WTC11 (cell line): ENCODE results near the gene SQOR. TPM values are rescaled to one million over a fixed set of nuclear protein-coding genes. Genes with fewer than 3 reads are reported as not detected.

Source experiments
- ATAC-seq: fragments of 200-7000 bp; cut with Tn5 transposase; 2 replicates; pipeline ENCODE4 v1.10.0; 2021; ENCODE audit warnings: mild to moderate bottlenecking, moderate library complexity
- CTCF ChIA-PET: fragments of 300-600 bp; sonication (Branson Sonifier 250); formaldehyde crosslinking; loops from one replicate; lab custom pipeline; 2021; ENCODE audit warnings: antibody characterized with exemption; lab: Charles Lee
- POLR2A ChIA-PET: fragments of 350-600 bp; sonication (Branson Sonifier 250); formaldehyde crosslinking; loops from one replicate; lab custom pipeline; 2021; ENCODE audit warnings: antibody characterized with exemption; lab: Charles Lee
- DNase-seq: peaks from one replicate; pipeline ENCODE4 v3.0.0; 2021; ENCODE audit warnings: low spot score
- H3K27ac Mint-ChIP-seq: 2 replicates; pipeline ENCODE4 v1.8.0; 2021; ENCODE audit warnings: mixed read lengths
- H3K27me3 Mint-ChIP-seq: 2 replicates; pipeline ENCODE4 v1.8.0; 2021; ENCODE audit warnings: low read depth, mild to moderate bottlenecking, moderate library complexity, mixed read lengths
- H3K36me3 Mint-ChIP-seq: 2 replicates; pipeline ENCODE4 v1.8.0; 2021; ENCODE audit warnings: mixed read lengths
- H3K4me1 Mint-ChIP-seq: 2 replicates; pipeline ENCODE4 v1.8.0; 2022; ENCODE audit warnings: mixed read lengths
- H3K4me3 Mint-ChIP-seq: 2 replicates; pipeline ENCODE4 v1.8.0; 2021; ENCODE audit warnings: mild to moderate bottlenecking, moderate library complexity, mixed read lengths
- H3K9me3 Mint-ChIP-seq: 2 replicates; pipeline ENCODE4 v1.8.0; 2021; ENCODE audit warnings: mixed read lengths
- ATF1 ChIP-seq: sonication (generic); formaldehyde crosslinking; IDR thresholded peaks from 2 replicates; pipeline ENCODE4 v1.8.1; 2023; ENCODE audit warnings: mild to moderate bottlenecking, moderate library complexity, missing genetic modification reagents
- CREM ChIP-seq: sonication (generic); formaldehyde crosslinking; IDR thresholded peaks from 2 replicates; pipeline ENCODE4 v1.8.1; 2022; ENCODE audit warnings: mild to moderate bottlenecking, missing genetic modification reagents, moderate library complexity
- ELF4 ChIP-seq: sonication (generic); formaldehyde crosslinking; IDR thresholded peaks from 2 replicates; pipeline ENCODE4 v1.8.1; 2022; ENCODE audit warnings: low read depth, mild to moderate bottlenecking, moderate library complexity, missing genetic modification reagents
- EMX1 ChIP-seq: fragments of 250-450 bp; sonication (Bioruptor Pico); IDR thresholded peaks from 2 replicates; pipeline ENCODE4 v1.8.0; 2021; ENCODE audit warnings: mild to moderate bottlenecking
- ESRRA ChIP-seq: sonication (generic); formaldehyde crosslinking; IDR thresholded peaks from 2 replicates; pipeline ENCODE4 v1.8.1; 2022; ENCODE audit warnings: mild to moderate bottlenecking, missing genetic modification reagents, borderline replicate concordance
- FOXK1 ChIP-seq: sonication (generic); formaldehyde crosslinking; IDR thresholded peaks from 2 replicates; pipeline ENCODE4 v1.8.0; 2022; ENCODE audit warnings: mild to moderate bottlenecking, moderate library complexity, missing genetic modification reagents
- GTF2I ChIP-seq: fragments of 250-450 bp; sonication (Bioruptor Pico); conservative IDR thresholded peaks from 2 replicates; pipeline ENCODE4 v1.4.0; 2021; ENCODE audit warnings: mild to moderate bottlenecking
- KAT7 ChIP-seq: sonication (generic); formaldehyde crosslinking; IDR thresholded peaks from 2 replicates; pipeline ENCODE4 v1.8.1; 2023; ENCODE audit warnings: missing genetic modification reagents, mild to moderate bottlenecking, borderline replicate concordance
- MYBL2 ChIP-seq: sonication (generic); formaldehyde crosslinking; IDR thresholded peaks from 2 replicates; pipeline ENCODE4 v1.8.1; 2023; ENCODE audit warnings: mild to moderate bottlenecking, moderate library complexity, missing genetic modification reagents
- NFE2L1 ChIP-seq: sonication (generic); formaldehyde crosslinking; IDR thresholded peaks from 2 replicates; pipeline ENCODE4 v1.8.1; 2023; ENCODE audit warnings: missing genetic modification reagents
- NFYB ChIP-seq: sonication (generic); formaldehyde crosslinking; conservative IDR thresholded peaks from 2 replicates; pipeline ENCODE4 v1.8.0; 2022; ENCODE audit warnings: low read depth, missing genetic modification reagents
- SP1 ChIP-seq: sonication (generic); formaldehyde crosslinking; conservative IDR thresholded peaks from 2 replicates; pipeline ENCODE4 v1.8.1; 2022; ENCODE audit warnings: missing genetic modification reagents
- TEAD4 ChIP-seq: sonication (generic); formaldehyde crosslinking; IDR thresholded peaks from 2 replicates; pipeline ENCODE4 v1.8.0; 2022; ENCODE audit warnings: mild to moderate bottlenecking, missing genetic modification reagents
- ZNF219 ChIP-seq: sonication (generic); formaldehyde crosslinking; IDR thresholded peaks from 2 replicates; pipeline ENCODE4 v1.8.0; 2023; ENCODE audit warnings: missing genetic modification reagents, mild to moderate bottlenecking, borderline replicate concordance
- ZNF416 ChIP-seq: fragments of 250-450 bp; sonication (Bioruptor Pico); IDR thresholded peaks from 2 replicates; pipeline ENCODE4 v1.9.0; 2021; ENCODE audit warnings: mild to moderate bottlenecking, inconsistent platforms
- total RNA-seq: library from RNA; stranded (reverse); gene quantifications from 3 replicates; pipeline ENCODE4 v1.2.3, GENCODE V29; 2021
- TF ChIP-seq, protein P1 (sequence below): sonication (generic); formaldehyde crosslinking; IDR thresholded peaks from 2 replicates; pipeline ENCODE4 v1.8.1; 2022; ENCODE audit warnings: low read depth, mild to moderate bottlenecking, moderate library complexity, missing genetic modification reagents, borderline replicate concordance
- TF ChIP-seq, protein P2 (sequence below): sonication (generic); formaldehyde crosslinking; IDR thresholded peaks from 2 replicates; pipeline ENCODE4 v1.8.0; 2022; ENCODE audit warnings: missing genetic modification reagents
- TF ChIP-seq, protein P3 (sequence below): fragments of 250-450 bp; sonication (Bioruptor Pico); IDR thresholded peaks from 2 replicates; pipeline ENCODE4 v1.9.0; 2021; ENCODE audit warnings: mild to moderate bottlenecking
- TF ChIP-seq, protein P4 (sequence below): fragments of 200-600 bp; IDR thresholded peaks from 2 replicates; pipeline ENCODE4 v1.8.0; 2022; ENCODE audit warnings: antibody characterized with exemption
- TF ChIP-seq, protein P5 (sequence below): sonication (generic); formaldehyde crosslinking; conservative IDR thresholded peaks from 2 replicates; pipeline ENCODE4 v1.8.1; 2022; ENCODE audit warnings: mild to moderate bottlenecking, missing genetic modification reagents
- TF ChIP-seq, protein P6 (sequence below): sonication (generic); formaldehyde crosslinking; IDR thresholded peaks from 2 replicates; pipeline ENCODE4 v1.8.1; 2023; ENCODE audit warnings: mild to moderate bottlenecking, missing genetic modification reagents, borderline replicate concordance

SQOR gene
- total RNA-seq, 1 experiment from 2014 or later, result 0.72 TPM

DNA sequence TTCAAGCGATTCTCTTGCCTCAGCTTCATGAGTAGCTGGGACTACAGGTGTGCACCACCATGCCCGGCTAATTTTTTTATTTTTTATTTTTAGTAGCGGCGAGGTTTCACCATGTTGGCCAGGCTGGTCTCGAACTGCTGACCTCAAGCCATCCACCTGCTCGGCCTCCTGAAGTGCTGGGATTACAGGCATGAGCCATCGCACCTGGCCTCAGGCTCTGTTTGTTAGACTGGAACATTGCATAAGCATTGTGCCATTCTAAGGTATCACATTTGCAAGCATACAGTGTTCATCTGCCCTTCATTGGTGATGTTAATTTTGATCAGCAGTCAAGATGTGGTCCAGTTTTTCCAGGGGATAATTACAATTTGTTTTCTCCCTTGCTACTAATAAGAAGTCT lies 43.0 kb downstream of the SQOR start:
- H3K4me1 Mint-ChIP-seq, result no peaks in the 10 kb centered on the region

DNA sequence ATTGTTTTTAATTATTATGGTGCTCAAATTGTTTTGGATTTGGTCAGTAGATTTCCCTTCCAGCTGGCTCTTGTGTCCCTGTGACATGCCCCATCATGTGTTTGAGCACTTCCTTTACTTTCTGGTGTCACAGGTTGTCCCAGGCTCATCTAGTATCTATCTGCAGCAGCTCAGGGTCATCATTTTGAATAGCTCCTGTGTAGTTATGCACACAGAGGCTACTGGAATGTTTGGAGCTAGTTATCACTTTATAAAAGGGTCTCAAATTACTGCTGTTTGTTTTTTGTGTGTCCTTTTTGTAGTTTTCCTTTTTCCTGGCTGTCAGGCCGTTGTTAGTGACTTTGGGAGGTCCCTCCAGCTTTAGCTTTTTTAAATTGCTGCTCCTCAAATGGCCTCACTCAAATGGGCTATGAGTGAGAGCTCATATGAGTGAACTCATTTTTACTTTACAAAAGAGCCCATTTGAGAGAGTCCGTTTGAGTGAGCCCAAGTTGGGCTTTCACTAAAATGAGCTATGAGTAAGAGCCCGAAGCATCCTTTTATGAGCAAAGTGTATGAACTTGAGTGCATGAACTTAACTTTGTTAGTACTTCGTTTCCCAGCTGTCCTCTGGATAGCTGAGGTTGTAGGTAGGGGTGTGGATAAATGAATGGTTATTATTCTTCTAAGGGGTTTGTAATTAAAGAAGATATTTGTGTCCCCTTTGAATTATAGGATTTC lies 43.8 kb downstream of the SQOR start:
- Mint-ChIP-seq H3K27me3 (peaks cover 3% of the 10 kb centered on the region; the same call in 1 of the 2 replicates), H3K4me1 (no peaks in the 10 kb centered on the region), H3K9me3 (no peaks in the 10 kb centered on the region), H3K27ac (no peak overlapping the region), H3K36me3 (no peaks in the 10 kb centered on the region), H3K4me3 (no peak overlapping the region)
- ChIA-PET POLR2A (no interaction called here), CTCF (interaction anchor here (0.9 to 1.3 kb wide), 5 partner anchors 16 to 111 kb away, joined by 3 to 6 read pairs (median 3); no protein-coding TSS in a partner anchor)
- ATAC-seq, result no peak
- DNase-seq, result no peak
- no peak for TF ChIP-seq ESRRA (CRISPR knock-in tag)
- TF ChIP-seq NFYB (CRISPR knock-in tag), result no peak
- TF ChIP-seq MYBL2, result no peak
- no peak for TF ChIP-seq FOXK1
- TF ChIP-seq, protein P1, sequence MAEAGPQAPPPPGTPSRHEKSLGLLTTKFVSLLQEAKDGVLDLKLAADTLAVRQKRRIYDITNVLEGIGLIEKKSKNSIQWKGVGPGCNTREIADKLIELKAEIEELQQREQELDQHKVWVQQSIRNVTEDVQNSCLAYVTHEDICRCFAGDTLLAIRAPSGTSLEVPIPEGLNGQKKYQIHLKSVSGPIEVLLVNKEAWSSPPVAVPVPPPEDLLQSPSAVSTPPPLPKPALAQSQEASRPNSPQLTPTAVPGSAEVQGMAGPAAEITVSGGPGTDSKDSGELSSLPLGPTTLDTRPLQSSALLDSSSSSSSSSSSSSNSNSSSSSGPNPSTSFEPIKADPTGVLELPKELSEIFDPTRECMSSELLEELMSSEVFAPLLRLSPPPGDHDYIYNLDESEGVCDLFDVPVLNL (CRISPR knock-in tag), result no peak
- no peak for TF ChIP-seq KAT7
- no peak for TF ChIP-seq ZNF416
- TF ChIP-seq, protein P2, sequence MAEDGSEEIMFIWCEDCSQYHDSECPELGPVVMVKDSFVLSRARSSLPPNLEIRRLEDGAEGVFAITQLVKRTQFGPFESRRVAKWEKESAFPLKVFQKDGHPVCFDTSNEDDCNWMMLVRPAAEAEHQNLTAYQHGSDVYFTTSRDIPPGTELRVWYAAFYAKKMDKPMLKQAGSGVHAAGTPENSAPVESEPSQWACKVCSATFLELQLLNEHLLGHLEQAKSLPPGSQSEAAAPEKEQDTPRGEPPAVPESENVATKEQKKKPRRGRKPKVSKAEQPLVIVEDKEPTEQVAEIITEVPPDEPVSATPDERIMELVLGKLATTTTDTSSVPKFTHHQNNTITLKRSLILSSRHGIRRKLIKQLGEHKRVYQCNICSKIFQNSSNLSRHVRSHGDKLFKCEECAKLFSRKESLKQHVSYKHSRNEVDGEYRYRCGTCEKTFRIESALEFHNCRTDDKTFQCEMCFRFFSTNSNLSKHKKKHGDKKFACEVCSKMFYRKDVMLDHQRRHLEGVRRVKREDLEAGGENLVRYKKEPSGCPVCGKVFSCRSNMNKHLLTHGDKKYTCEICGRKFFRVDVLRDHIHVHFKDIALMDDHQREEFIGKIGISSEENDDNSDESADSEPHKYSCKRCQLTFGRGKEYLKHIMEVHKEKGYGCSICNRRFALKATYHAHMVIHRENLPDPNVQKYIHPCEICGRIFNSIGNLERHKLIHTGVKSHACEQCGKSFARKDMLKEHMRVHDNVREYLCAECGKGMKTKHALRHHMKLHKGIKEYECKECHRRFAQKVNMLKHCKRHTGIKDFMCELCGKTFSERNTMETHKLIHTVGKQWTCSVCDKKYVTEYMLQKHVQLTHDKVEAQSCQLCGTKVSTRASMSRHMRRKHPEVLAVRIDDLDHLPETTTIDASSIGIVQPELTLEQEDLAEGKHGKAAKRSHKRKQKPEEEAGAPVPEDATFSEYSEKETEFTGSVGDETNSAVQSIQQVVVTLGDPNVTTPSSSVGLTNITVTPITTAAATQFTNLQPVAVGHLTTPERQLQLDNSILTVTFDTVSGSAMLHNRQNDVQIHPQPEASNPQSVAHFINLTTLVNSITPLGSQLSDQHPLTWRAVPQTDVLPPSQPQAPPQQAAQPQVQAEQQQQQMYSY, result no peak
- no peak for TF ChIP-seq TEAD4 (CRISPR knock-in tag)
- TF ChIP-seq, protein P3, sequence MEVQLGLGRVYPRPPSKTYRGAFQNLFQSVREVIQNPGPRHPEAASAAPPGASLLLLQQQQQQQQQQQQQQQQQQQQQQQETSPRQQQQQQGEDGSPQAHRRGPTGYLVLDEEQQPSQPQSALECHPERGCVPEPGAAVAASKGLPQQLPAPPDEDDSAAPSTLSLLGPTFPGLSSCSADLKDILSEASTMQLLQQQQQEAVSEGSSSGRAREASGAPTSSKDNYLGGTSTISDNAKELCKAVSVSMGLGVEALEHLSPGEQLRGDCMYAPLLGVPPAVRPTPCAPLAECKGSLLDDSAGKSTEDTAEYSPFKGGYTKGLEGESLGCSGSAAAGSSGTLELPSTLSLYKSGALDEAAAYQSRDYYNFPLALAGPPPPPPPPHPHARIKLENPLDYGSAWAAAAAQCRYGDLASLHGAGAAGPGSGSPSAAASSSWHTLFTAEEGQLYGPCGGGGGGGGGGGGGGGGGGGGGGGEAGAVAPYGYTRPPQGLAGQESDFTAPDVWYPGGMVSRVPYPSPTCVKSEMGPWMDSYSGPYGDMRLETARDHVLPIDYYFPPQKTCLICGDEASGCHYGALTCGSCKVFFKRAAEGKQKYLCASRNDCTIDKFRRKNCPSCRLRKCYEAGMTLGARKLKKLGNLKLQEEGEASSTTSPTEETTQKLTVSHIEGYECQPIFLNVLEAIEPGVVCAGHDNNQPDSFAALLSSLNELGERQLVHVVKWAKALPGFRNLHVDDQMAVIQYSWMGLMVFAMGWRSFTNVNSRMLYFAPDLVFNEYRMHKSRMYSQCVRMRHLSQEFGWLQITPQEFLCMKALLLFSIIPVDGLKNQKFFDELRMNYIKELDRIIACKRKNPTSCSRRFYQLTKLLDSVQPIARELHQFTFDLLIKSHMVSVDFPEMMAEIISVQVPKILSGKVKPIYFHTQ, result no peak
- TF ChIP-seq NFE2L1 (CRISPR knock-in tag), result no peak
- TF ChIP-seq CREM, result no peak

More for the DNA sequence above, 43.0 kb downstream of the SQOR start:
- TF ChIP-seq ATF1 (CRISPR knock-in tag) (no peak), ELF4 (CRISPR knock-in tag) (no peak), ZNF219 (CRISPR knock-in tag) (no peak), SP1 (CRISPR knock-in tag) (no peak), EMX1 (no peak), GTF2I (CRISPR knock-in tag) (no peak)
- TF ChIP-seq, protein P4, sequence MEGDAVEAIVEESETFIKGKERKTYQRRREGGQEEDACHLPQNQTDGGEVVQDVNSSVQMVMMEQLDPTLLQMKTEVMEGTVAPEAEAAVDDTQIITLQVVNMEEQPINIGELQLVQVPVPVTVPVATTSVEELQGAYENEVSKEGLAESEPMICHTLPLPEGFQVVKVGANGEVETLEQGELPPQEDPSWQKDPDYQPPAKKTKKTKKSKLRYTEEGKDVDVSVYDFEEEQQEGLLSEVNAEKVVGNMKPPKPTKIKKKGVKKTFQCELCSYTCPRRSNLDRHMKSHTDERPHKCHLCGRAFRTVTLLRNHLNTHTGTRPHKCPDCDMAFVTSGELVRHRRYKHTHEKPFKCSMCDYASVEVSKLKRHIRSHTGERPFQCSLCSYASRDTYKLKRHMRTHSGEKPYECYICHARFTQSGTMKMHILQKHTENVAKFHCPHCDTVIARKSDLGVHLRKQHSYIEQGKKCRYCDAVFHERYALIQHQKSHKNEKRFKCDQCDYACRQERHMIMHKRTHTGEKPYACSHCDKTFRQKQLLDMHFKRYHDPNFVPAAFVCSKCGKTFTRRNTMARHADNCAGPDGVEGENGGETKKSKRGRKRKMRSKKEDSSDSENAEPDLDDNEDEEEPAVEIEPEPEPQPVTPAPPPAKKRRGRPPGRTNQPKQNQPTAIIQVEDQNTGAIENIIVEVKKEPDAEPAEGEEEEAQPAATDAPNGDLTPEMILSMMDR, result no peak
- TF ChIP-seq, protein P5, sequence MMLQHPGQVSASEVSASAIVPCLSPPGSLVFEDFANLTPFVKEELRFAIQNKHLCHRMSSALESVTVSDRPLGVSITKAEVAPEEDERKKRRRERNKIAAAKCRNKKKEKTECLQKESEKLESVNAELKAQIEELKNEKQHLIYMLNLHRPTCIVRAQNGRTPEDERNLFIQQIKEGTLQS (CRISPR knock-in tag), result no peak
- TF ChIP-seq, protein P6, sequence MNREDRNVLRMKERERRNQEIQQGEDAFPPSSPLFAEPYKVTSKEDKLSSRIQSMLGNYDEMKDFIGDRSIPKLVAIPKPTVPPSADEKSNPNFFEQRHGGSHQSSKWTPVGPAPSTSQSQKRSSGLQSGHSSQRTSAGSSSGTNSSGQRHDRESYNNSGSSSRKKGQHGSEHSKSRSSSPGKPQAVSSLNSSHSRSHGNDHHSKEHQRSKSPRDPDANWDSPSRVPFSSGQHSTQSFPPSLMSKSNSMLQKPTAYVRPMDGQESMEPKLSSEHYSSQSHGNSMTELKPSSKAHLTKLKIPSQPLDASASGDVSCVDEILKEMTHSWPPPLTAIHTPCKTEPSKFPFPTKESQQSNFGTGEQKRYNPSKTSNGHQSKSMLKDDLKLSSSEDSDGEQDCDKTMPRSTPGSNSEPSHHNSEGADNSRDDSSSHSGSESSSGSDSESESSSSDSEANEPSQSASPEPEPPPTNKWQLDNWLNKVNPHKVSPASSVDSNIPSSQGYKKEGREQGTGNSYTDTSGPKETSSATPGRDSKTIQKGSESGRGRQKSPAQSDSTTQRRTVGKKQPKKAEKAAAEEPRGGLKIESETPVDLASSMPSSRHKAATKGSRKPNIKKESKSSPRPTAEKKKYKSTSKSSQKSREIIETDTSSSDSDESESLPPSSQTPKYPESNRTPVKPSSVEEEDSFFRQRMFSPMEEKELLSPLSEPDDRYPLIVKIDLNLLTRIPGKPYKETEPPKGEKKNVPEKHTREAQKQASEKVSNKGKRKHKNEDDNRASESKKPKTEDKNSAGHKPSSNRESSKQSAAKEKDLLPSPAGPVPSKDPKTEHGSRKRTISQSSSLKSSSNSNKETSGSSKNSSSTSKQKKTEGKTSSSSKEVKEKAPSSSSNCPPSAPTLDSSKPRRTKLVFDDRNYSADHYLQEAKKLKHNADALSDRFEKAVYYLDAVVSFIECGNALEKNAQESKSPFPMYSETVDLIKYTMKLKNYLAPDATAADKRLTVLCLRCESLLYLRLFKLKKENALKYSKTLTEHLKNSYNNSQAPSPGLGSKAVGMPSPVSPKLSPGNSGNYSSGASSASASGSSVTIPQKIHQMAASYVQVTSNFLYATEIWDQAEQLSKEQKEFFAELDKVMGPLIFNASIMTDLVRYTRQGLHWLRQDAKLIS, result no peak
- peaks cover 3% of the 10 kb centered on the region; the same call in 1 of the 2 replicates for H3K27me3 Mint-ChIP-seq
- no peak overlapping the region for H3K4me3 Mint-ChIP-seq
- CTCF ChIA-PET, result interaction anchor here (1.2 to 1.3 kb wide), 2 partner anchors 18 to 112 kb away, joined by 3 read pairs; no protein-coding TSS in a partner anchor
- no peaks in the 10 kb centered on the region for H3K9me3 Mint-ChIP-seq
- no peaks in the 10 kb centered on the region for H3K36me3 Mint-ChIP-seq
- no peak overlapping the region for H3K27ac Mint-ChIP-seq
- ATAC-seq, result no peak
- POLR2A ChIA-PET, result no interaction called here
- DNase-seq, result no peak
